GM21723 (cell line): ENCODE measurements around the gene SPIRE2.
"Not testable (repeated sequence)": the region's sequence is repeated elsewhere in the genome, so short reads cannot be mapped to it uniquely, and the experiment has no call there.

Experiments
- ATAC-seq: cut with Tn5 transposase; IDR thresholded peaks from one replicate; pipeline ENCODE4 v1.9.1; 2021; ENCODE audit warnings: mild to moderate bottlenecking, moderate library complexity; ENCODE audit not compliant: unreplicated experiment

Gene SPIRE2

GRCh38 chr16:89862732-89863131 lies 34.5 kb downstream of the SPIRE2 start:
- ATAC-seq, result no peak

- ATAC-seq, result peak; percentile 70
Observed at GRCh38 chr16:89863741-89864526, 35.7 kb downstream of the SPIRE2 start.

- peak; percentile 7 for ATAC-seq
Observed at GRCh38 chr16:89864527-89864820, 36.2 kb downstream of the SPIRE2 start.

GRCh38 chr16:89867918-89868317 lies 39.6 kb downstream of the SPIRE2 start:
- no peak for ATAC-seq

- ATAC-seq, result no peak
Observed at GRCh38 chr16:89869911-89870310, 41.6 kb downstream of the SPIRE2 start.

- no peak for ATAC-seq
Observed at GRCh38 chr16:89870440-89870839, 42.2 kb downstream of the SPIRE2 start.

GRCh38 chr16:89871895-89872294 lies 43.6 kb downstream of the SPIRE2 start:
- ATAC-seq, result no peak

GRCh38 chr16:89873109-89873971 lies 45.1 kb downstream of the SPIRE2 start, which contains the start of gene TCF25:
Gene TCF25, plus strand, starts transcription at chr16:89873592. Its CDS starts 76 bp downstream, at chr16:89873668.
- peak; percentile 41 for ATAC-seq

GRCh38 chr16:89873972-89874689 lies 45.9 kb downstream of the SPIRE2 start:
- ATAC-seq, result peak; percentile 59

- ATAC-seq, result not testable (repeated sequence)
Observed at GRCh38 chr16:89879123-89879522, 50.8 kb downstream of the SPIRE2 start.

- ATAC-seq, result no peak
Observed at GRCh38 chr16:89880477-89881367, 52.4 kb downstream of the SPIRE2 start.

- no peak for ATAC-seq
Observed at GRCh38 chr16:89881368-89881730, 53.1 kb downstream of the SPIRE2 start.

- no peak for ATAC-seq
Observed at GRCh38 chr16:89883346-89884040, 55.2 kb downstream of the SPIRE2 start.

GRCh38 chr16:89884041-89884421 lies 55.8 kb downstream of the SPIRE2 start:
- ATAC-seq, result no peak

- ATAC-seq, result no peak
Observed at GRCh38 chr16:89887243-89887642, 59.0 kb downstream of the SPIRE2 start.

- ATAC-seq, result no peak
Observed at GRCh38 chr16:89890200-89890599, 61.9 kb downstream of the SPIRE2 start.

GRCh38 chr16:89890886-89891657 lies 62.8 kb downstream of the SPIRE2 start:
- no peak for ATAC-seq

- no peak for ATAC-seq
Observed at GRCh38 chr16:89892055-89892630, 63.9 kb downstream of the SPIRE2 start.

- no peak for ATAC-seq
Observed at GRCh38 chr16:89892635-89893034, 64.4 kb downstream of the SPIRE2 start.
